Measurements from ENCODE around the gene KIF24.
"Not testable (repeated sequence)": the region's sequence is repeated elsewhere in the genome, so short reads cannot be mapped to it uniquely, and the experiment has no call there.

Gene KIF24, protein sequence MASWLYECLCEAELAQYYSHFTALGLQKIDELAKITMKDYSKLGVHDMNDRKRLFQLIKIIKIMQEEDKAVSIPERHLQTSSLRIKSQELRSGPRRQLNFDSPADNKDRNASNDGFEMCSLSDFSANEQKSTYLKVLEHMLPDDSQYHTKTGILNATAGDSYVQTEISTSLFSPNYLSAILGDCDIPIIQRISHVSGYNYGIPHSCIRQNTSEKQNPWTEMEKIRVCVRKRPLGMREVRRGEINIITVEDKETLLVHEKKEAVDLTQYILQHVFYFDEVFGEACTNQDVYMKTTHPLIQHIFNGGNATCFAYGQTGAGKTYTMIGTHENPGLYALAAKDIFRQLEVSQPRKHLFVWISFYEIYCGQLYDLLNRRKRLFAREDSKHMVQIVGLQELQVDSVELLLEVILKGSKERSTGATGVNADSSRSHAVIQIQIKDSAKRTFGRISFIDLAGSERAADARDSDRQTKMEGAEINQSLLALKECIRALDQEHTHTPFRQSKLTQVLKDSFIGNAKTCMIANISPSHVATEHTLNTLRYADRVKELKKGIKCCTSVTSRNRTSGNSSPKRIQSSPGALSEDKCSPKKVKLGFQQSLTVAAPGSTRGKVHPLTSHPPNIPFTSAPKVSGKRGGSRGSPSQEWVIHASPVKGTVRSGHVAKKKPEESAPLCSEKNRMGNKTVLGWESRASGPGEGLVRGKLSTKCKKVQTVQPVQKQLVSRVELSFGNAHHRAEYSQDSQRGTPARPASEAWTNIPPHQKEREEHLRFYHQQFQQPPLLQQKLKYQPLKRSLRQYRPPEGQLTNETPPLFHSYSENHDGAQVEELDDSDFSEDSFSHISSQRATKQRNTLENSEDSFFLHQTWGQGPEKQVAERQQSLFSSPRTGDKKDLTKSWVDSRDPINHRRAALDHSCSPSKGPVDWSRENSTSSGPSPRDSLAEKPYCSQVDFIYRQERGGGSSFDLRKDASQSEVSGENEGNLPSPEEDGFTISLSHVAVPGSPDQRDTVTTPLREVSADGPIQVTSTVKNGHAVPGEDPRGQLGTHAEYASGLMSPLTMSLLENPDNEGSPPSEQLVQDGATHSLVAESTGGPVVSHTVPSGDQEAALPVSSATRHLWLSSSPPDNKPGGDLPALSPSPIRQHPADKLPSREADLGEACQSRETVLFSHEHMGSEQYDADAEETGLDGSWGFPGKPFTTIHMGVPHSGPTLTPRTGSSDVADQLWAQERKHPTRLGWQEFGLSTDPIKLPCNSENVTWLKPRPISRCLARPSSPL (N-terminal part only)

DNA sequence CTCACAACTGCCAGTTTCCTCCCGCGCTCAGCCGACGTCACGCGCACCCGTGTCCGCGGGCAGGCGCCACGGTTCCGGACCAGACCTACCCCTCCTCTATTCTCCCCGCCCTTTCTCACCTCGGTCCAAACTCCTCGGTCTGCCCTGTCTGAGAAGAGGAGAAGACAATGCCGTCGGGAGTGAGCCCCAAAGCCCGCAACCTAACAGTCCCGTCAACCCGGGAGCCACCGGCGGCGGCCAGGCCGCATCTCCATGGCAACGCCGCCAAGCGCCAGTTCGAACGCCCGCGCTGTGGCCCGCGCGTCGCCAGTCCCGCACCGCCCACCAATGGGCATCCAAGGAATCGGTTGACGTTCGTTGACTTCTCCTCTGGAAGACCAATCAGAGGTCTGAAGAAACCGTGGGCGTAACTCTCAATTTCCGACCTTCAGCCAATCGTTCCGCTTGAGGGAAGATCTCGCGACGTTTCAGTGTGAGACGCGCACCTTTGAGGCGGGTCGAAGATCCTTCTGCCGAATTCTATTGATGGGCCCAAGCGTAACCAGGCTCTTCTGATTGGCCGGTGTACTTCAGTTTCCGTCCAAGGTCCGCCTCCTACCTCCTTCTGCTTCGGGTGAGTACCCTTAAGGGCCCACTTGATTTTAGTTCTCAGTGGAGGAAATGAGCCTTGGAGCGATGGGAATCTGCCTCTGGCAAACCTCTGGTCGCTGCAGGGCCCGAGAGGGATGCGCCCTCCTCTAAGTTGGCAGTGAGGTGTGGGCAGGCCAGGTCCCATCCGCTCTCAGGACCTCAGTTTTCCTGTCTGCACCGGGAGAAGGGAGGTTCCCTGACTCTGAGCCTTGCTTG is at the start of gene KIF24, which contains the start of gene NUDT2:
KIF24 (minus strand) TSS at position 282 of the 846 bp plus-strand sequence. CDS start 17,922 bp downstream, outside the sequence.
NUDT2 (plus strand) TSS at position 583 of the 846 bp plus-strand sequence. CDS start 9,471 bp downstream, outside the sequence.
- peak; percentile 86 to 89 for DNase-seq (ENCODE audit: low read depth in 2 of 2)

DNA sequence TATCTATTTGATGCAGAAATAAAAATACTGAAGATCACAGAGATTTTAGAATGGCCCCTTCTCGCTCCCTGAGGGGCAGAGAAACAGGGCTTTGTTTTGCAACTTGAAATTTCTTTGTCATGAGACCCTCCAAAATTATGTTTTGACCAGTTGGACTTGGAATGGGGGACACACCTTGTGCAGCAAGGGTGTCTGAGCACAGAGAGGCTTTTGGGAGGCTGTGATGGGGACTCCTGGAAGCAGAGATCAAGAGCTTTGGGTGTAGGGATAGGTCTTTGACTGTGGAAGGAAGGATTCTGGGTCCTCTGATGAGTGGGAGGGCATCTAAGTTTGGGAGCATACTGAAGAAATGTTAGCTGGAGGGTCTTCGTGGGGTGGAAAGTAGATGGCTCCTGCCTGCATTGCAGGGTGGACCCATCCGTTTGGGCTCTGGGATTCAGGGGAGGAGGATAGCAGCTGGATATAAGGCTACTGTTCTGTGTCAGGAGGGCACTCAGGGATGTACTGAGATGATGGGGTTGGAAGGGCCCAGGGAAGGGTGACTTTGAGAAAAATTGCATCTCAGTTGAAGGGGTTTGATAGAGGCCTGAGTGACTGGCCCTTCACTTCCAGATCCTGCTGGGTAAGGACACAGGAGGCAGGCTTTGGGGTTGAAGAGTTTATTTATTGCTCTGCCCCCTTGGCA is 49.5 kb upstream of the KIF24 start:
- DNase-seq (ENCODE audit: low read depth in 2 of 2), result no peak

DNA sequence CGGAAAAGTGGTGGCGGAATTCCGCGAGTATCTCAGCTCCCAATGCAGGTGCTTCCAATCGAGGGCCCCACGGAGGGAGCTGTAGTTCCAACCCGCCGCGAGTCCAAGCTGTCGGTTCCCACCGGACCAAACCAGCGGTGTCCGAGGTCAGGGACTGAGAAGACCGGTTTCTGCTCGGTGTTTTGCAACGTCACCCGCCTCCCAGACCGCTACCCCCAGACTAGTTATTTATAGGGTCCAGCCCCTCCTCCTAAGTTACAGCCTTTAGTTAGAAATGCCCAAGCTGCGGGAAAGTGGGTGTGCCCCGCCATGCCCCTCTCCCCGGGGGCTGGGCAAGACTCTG is 48.3 kb upstream of the KIF24 start:
- no peak for DNase-seq (ENCODE audit: low read depth in 2 of 2)

DNA sequence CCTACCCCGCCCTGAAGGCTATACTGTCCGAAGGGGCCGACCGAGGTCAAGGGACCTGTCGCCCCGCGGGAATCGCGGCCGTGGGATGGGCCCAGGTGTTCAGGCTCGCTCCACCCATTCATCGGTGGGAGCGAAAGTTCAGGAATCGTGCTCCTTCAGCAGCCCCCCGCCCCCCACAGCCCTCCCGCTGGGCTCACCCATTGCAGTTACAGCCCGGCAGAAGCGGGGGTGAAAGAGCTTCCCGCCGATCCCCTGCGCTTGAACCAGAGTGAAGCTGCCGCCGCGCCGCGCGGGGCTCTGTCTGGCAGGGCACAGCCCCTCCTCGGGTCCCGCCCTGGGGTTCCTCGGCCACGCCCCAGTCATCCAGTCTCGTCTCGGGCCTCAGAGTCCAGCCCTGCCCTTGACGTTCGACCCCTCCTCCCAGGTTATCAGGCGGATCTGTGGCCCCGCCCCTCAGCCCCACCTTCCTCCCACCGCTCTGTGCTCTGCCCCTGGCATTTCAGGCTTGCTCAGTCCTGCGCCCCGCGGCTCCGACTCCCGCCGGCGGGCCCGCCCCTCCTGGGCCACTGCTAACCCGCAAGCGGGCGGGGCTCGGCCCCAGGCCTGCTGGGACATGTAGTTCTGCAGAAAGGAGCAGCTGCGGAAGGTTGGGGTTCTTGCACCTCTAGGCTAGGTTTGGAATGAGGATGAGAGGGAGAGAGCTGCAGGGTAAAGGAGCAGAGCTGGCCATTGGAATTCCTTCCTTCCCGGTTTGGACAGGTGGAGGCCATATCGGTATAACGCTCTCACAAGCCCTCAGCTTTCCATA is 47.7 kb upstream of the KIF24 start, which contains the start of gene MYORG:
MYORG (minus strand) TSS at position 303 of the 808 bp plus-strand sequence. CDS start 3,955 bp downstream, outside the sequence.
- DNase-seq (ENCODE audit: low read depth in 2 of 2), result peak; percentile 93 to 94

DNA sequence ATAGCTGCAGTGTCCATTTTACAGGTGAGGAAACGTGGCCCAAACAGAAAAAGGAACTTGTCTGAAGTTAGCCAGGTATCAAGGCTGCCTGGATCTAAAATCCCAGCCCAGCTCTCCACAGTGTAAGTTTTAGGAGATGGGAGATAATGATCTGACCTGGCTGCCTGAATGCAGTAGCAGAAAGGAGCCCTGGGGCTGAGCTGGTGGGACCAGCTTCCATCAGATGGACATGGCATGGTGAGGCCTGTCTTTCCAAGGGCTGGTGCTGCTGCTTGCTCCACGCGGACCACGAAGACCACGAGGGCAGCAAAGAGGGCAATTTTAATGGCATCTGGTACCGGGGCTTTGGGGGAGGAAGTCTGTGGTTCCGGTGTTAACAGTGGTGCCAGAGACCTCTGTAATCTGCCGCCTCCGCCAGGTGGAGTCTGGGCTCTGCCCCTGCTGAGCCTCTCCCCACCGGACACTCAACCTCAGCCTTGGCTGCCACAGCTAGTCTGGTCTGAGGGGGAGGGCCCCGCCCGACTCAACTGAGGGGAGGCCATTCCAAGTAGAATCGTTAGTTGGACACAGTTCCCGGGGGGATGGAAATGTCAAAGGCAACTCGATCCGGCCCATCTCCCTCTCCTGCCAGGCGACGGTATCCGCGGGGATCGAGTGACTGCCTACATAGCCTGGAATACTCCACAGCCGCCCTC is 47.0 kb upstream of the KIF24 start:
- DNase-seq (ENCODE audit: low read depth in 2 of 2), result no peak

DNA sequence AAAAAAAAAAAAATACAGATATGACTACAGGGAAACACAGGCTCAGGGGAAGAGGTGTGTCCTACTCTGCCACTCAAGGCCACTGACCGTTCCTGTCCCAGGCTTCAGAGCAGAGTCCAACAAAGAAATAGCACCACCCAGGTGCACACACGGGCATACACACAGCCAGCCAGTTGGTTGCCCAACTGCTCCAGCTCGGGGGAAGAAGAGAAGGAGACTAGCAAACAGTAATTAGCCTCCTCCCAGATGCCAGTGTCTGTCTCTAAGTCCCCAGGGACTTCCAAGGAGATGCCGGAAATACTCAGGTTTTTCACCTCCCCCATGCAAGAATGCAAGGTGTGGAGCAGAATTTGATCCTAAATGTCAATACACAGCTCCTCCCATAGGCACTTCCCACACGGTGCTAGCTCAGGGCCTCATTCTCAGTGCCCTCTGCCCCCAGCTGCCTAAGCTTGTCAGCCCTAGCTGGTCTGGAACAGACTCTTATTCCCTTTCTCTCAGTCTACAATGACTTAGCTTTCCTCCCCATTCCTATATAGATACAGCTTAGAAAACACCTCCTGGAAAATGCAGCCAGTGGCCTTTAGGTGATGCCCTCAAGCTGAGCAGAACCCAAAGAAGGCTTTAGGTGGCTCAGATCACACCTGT is 46.0 kb upstream of the KIF24 start:
- no peak for DNase-seq (ENCODE audit: low read depth in 2 of 2)

DNA sequence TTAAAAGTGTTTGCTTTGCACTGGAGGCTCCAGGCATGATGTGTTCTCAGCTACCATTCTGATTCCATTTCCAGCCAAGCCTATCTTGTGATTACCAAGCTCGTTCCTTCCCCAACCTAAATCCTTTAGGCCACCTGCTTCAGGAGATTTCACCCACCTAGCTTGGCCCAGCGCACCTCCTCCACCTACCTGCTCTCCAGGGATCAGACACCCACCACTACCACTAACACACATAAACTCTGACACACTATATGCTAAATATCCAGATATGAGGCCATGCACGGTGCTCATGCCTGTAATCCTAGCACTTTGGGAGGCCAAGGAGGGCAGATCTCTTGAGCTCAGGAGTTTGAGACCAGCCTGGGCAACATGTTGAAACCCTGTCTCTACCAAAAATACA is 45.3 kb upstream of the KIF24 start:
- DNase-seq (ENCODE audit: low read depth in 2 of 2), result no peak

DNA sequence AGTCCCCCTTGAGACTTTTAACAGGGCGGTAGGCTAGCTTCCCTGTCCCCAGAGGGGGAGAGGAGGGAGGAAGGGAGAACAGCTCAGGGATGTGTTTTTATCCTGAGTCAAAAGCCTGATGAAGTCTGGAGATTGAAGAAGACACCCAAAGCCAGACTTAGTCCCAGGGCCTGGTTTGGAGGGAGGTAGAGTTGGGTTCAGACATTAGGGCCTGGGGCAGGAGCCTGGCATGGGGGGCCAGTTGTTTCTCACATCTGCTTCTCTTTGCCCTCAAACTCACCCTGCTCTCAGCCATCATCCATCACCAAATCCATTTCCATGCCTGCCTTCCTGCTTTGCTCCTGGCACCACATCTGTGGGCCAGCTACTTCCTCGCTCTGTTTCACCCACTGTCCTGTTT is 44.7 kb upstream of the KIF24 start:
- DNase-seq (ENCODE audit: low read depth in 2 of 2), result no peak

DNA sequence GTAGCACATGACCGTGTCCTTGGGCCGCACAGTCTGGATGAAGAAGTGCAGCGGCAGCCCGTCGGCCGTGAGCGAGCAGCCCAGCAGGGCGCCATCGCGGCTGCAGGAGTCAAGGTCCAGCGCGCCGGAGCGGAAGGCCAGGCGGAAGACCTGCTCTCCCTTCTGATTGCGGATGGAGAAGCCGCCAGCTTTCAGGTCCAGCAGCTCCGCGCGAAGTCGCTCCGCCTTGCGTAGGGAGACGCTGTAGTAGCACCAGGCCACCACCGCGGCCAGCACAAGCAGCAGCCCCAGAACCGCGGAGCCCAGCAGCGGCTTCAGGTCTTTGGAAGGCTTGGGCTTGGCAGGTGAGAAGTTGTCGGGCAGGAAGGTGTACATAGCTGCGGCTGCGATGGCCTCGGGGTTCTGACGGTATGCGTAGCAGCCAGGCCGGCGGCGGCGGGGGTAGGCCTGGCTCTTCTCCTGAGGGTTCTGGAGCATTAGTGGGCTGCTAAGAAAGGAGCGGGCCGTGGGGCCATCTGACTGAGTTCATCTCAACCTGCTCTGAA is 43.5 kb upstream of the KIF24 start:
- no peak for DNase-seq (ENCODE audit: low read depth in 2 of 2)

DNA sequence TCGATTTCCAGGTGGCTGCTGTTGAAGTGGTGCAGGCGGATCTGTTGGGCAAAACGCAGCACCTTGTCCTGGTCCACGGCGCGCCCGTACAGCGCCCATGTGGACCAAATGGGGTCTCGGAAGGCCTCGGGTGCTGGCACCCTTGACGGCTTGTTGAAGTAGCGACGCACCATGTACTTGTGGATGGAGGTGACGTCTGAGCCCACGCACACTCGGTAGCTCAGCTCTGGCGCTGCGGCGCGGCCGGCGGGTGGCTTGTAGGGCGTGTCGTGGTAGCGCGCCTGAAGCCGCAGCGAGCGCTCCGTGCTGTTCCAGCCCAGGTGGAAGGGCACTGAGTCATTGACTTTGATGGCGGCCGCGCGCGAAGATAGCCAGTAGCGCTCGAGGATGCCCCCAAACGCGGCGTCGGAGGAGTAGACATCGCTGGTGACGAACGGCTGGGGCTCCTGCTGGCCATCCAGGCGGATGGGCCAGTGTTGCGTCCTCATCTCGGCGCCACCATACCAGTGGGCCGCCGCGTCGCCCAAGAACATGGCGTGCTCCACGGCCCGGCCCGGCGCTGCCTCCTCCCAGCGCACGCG is 42.9 kb upstream of the KIF24 start:
- DNase-seq (ENCODE audit: low read depth in 2 of 2), result no peak

DNA sequence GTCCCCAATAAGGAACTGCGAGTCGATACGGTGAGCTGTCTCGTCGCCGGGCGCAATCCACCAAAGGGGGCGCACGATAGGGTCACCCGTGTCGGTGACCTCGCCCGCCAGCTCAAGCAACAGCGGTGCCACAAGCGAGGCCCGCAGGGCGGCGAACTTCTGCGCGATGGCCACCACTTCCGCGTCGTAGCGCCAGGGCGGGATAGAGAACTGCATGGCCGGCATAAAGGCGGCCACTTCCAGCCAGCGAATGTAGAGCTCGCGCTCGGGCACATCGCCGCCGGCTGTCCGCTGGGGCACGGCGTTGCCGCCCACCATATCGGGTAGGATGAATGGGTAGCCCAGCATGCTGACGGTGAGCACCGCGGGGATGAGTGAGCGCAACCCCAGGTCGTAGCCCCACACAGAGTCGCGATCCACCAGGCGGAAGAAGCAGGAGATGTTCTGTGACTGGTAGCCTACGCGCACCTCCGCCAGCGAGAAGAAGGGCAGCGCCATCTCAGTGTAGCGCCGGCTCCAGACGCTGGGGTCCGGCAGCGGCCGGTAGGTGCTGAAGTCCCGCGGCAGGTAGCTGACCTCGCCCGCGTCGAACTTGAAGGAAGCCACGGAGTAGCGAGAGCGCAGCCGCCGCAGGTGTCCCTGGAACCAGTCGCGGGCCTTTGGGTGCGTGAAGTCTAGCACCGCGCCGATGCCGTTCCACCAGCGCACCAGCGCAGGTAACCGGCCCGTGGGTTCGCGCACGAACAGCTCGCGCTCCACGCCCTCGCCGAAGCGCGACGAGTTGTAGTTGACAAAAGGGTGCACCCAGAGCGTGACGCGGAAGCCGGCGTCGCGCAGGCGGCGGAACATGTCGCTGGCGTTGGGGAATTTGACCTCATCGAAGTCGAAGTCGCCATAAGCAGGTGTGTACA is 42.2 kb upstream of the KIF24 start:
- DNase-seq (ENCODE audit: low read depth in 2 of 2), result no peak

DNA sequence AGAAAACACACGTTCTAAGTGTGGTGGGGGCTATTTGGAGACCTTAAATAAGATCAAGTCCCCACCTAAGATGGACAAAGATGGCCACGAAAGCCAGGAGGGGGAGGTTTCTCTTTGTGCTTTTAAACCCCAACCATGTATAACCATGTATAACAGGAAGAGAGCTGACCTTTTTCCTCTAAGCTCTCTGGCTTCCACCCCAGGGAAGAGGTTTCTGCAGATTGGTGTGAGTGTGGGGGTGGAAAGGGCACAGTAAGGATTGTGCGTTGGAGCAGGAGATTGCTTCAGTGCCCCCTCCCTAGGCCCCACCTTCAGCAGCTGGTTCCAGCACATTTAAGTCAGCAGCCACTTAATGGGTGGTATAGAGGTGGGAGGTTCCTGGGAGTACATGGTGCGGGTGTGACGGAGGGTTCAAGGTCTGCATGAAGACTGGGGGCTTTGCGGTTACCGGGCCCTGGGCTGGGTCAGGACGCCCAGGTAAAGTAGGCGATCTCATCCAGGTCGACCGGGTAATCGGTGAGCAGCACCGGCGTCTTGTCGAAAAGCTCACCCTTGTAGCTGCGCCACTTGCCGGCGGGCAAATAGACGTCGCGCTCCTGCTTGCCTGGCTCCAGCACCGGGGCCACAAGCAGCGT is 41.4 kb upstream of the KIF24 start:
- DNase-seq (ENCODE audit: low read depth in 2 of 2), result no peak

DNA sequence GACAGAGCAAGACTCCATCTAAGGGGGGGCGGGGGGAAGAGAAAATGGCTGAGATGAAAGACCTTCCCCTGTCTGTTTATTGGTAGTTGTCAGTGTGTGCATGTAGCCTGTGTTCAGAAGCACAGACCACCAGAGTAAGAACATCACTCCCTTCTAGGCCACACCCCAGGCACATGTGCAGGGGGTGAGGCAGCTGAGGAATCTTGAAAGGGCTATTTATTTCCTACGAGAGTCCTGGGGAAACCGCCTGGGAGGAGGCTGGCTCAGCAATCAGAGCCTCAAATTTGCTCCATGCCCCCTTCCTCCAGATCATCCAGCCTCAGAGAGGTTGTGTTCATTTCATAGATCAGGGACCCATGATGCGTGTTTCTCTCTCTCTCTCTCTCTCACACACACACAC is 40.6 kb upstream of the KIF24 start:
- no peak for DNase-seq (ENCODE audit: low read depth in 2 of 2)

DNA sequence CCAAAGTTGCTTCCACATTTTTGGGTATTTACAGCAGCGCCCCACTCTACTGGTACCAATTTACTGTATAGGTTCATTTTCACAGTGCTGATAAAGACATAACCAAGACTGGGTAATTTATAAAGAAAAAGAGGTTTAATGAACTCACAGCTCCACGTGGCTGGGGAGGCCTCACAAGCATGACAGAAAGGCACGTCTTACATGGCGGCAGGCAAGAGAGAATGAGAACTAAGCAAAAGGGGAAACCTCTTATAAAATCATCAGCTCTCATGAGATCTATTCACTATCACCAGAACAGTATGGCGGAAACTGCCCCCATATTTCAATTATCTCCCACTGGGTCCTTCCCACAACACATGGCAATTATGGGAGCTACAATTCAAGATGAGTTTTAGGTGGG is 39.7 kb upstream of the KIF24 start:
- not testable (repeated sequence) for DNase-seq (ENCODE audit: low read depth in 2 of 2)

DNA sequence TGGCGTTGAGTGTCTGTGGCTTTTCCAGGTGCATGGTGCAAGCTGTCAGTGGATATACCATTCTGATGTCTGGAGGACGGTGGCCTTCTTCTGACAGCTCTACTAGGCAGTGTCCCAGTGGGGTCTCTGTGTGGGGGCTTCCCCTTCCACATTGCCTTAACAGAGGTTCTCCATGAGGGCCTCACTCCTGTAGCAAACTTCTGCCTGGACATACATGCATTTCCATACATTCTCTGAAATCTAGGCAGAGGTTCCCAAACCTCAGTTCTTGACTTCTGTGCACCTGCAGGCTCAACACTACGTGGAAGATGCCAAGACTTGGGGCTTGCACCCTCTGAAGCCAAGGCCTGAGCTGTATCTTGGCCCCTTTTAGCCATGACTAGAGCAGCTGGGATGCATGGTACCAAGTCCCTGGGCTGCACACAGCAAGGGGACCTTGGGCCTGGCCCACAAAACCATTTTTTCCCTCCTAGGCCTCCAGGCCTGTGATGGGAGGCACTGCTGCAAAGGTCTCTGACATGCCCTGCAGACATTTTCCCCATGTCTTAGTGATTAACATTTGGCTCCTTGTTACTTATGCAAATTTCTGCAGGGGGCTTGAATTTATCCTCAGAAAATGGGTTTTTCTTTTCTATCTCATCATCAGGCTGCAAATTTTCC is 38.8 kb upstream of the KIF24 start:
- DNase-seq (ENCODE audit: low read depth in 2 of 2), result not testable (repeated sequence)

All from stimulated activated CD4-positive, alpha-beta T cell treated with anti-CD3 and anti-CD28 coated beads, Interleukin-1b, Interleukin-23, amount 100 ng/mL, for 4 hours (primary cell).